HepG2 (cell line): ENCODE measurements around the gene MACROD2. TPM values are rescaled to one million over a fixed set of nuclear protein-coding genes. Genes with fewer than 3 reads are reported as not detected.

Experiments used
- ATAC-seq: fragments of 200-7000 bp; cut with Tn5 transposase; 3 replicates; pipeline ENCODE4 v1.9.1; 2020; ENCODE audit warnings: mild to moderate bottlenecking, moderate library complexity
- BruUV-seq: library from RNA; stranded (reverse); fragments of 400-500 nt; replicated peaks from 2 replicates; lab custom pipeline; 2021; lab: Mats Ljungman, UMichigan
- CTCF ChIA-PET: fragments of 300-600 bp; formaldehyde crosslinking; extraction: SDS; loops from one replicate; lab custom pipeline; 2021; ENCODE audit warnings: low total read pairs, inconsistent platforms, low intra/inter-chr PET ratio; lab: Yijun Ruan, JAX
- POLR2A ChIA-PET: fragments of 350-600 bp; sonication (Branson Sonifier 250); formaldehyde crosslinking; loops from one replicate; lab custom pipeline; 2020; ENCODE audit warnings: antibody characterized with exemption, inconsistent platforms; lab: Yijun Ruan, JAX
- DNase-seq: peaks from one replicate; pipeline ENCODE4 v3.0.0-alpha.2; 2015; ENCODE audit warnings: low spot score
- FAIRE-seq: peaks from 3 replicates; lab custom pipeline; 2011; peaks lifted over from hg19 to GRCh38; lab: Jason Lieb, UNC
- H2AFZ ChIP-seq: one replicate; pipeline ENCODE4 v1.6.1; 2011; ENCODE audit warnings: low read length, inconsistent platforms
- H3K27ac ChIP-seq: fragments of 300-600 bp; 3 replicates; pipeline ENCODE4 v1.8.0; 2011; ENCODE audit warnings: mixed run types, mild to moderate bottlenecking, mixed read lengths, low read length, inconsistent platforms; ENCODE audit not compliant: insufficient read depth; ENCODE audit errors: extremely low read length
- H3K27me3 ChIP-seq, 2 experiments: fragments of 200-600 bp in 1 of 2; 2 replicates in 1 of 2; 3 replicates in 1 of 2; pipeline versions ENCODE4 v1.6.0 to v1.8.0; 2011; ENCODE audit warnings: low read length in 2 of 2, mild to moderate bottlenecking in 2 of 2, moderate library complexity in 2 of 2, inconsistent platforms in 1 of 2; ENCODE audit not compliant: insufficient read depth in 2 of 2, control insufficient read depth in 1 of 2
- H3K36me3 ChIP-seq, 2 experiments: fragments of 200-600 bp in 1 of 2; replicated peaks in 1 of 2; 2 replicates in 1 of 2; 3 replicates in 1 of 2; pipeline versions ENCODE4 v1.5.1 to v1.8.0; 2011; ENCODE audit warnings: low read length in 2 of 2, inconsistent platforms in 1 of 2; ENCODE audit not compliant: insufficient read depth in 2 of 2, control insufficient read depth in 1 of 2
- H3K4me1 ChIP-seq: 2 replicates; pipeline ENCODE4 v1.5.1; 2012; ENCODE audit warnings: low read length, inconsistent platforms; ENCODE audit not compliant: insufficient read depth
- H3K4me2 ChIP-seq: 2 replicates; pipeline ENCODE4 v1.6.0; 2011; ENCODE audit warnings: low read depth, low read length, inconsistent platforms
- H3K4me3 ChIP-seq, 3 experiments: fragments of 200-600 bp in 1 of 3; sonication (generic), shearing (Covaris generic) in 1 of 3; replicated peaks in 1 of 3; 2 replicates each; pipeline ENCODE4 v1.5.1; 2011 to 2016; ENCODE audit warnings: low read length in 3 of 3, inconsistent platforms in 2 of 3, low read depth in 2 of 3, mild to moderate bottlenecking in 2 of 3, control low read depth in 1 of 3, mixed read lengths in 1 of 3; ENCODE audit not compliant: insufficient read depth in 1 of 3
- H3K79me2 ChIP-seq: one replicate; pipeline ENCODE4 v1.6.1; 2011; ENCODE audit warnings: low read length, inconsistent platforms; ENCODE audit not compliant: insufficient read depth
- H3K9ac ChIP-seq: 2 replicates; pipeline ENCODE4 v1.6.0; 2011; ENCODE audit warnings: mild to moderate bottlenecking, low read depth, low read length, inconsistent platforms; ENCODE audit not compliant: insufficient read depth
- H3K9me3 ChIP-seq: 2 replicates; pipeline ENCODE4 v1.5.1; 2012; ENCODE audit warnings: mild to moderate bottlenecking, low read length
- H4K20me1 ChIP-seq: 2 replicates; pipeline ENCODE4 v1.6.0; 2011; ENCODE audit warnings: inconsistent platforms, mild to moderate bottlenecking, low read length, moderate library complexity; ENCODE audit not compliant: insufficient read depth
- EEA1 ChIP-seq: sonication (generic); formaldehyde crosslinking; IDR thresholded peaks from 2 replicates; pipeline ENCODE4 v1.5.1; 2020; ENCODE audit warnings: mild to moderate bottlenecking, missing genetic modification reagents, borderline replicate concordance
- ETV5 ChIP-seq: IDR thresholded peaks from 2 replicates; pipeline ENCODE4 v1.6.1; 2018; ENCODE audit warnings: missing biosample characterization, missing genetic modification reagents, inconsistent platforms, borderline replicate concordance
- EZH2 ChIP-seq: conservative IDR thresholded peaks from 2 replicates; pipeline ENCODE4 v1.6.1; 2012; ENCODE audit warnings: mild to moderate bottlenecking, low read depth, low read length, moderate library complexity
- SOX6 ChIP-seq, 2 experiments: fragments of 450-650 bp in 1 of 2; sonication (generic) in 1 of 2; formaldehyde crosslinking in 1 of 2; IDR thresholded peaks; 2 replicates each; pipeline versions ENCODE4 v1.4.0 to v1.6.1; 2017 to 2020; ENCODE audit warnings: antibody characterized with exemption in 1 of 2, mild to moderate bottlenecking in 1 of 2, missing genetic modification reagents in 1 of 2
- TCF7 ChIP-seq: sonication (generic); IDR thresholded peaks from 2 replicates; pipeline ENCODE4 v1.6.1; 2016; ENCODE audit warnings: antibody characterized with exemption, low read depth
- YEATS2 ChIP-seq: sonication (generic); formaldehyde crosslinking; IDR thresholded peaks from 2 replicates; pipeline ENCODE4 v1.4.0; 2020; ENCODE audit warnings: missing genetic modification reagents, borderline replicate concordance
- ZHX2 ChIP-seq, 2 experiments: sonication (generic) in 1 of 2; formaldehyde crosslinking in 1 of 2; IDR thresholded peaks; 2 replicates each; pipeline versions ENCODE4 v1.6.1 to v1.9.0; 2014 to 2022; ENCODE audit warnings: antibody characterized with exemption in 1 of 2, borderline replicate concordance in 1 of 2, inconsistent platforms in 1 of 2, low read depth in 1 of 2, missing genetic modification reagents in 1 of 2
- WGBS: methylation state at CpG from one replicate; pipeline ENCODE4 v1.1.6; 2017; ENCODE audit warnings: low lambda C conversion rate; 5-methylcytosine and 5-hydroxymethylcytosine counted together
- in situ Hi-C: cut with HindIII; loops from 2 replicates; pipeline ENCODE4 v1.10.0; 2017; ENCODE audit warnings: low pct_unique_long_range_greater_than_20kb; ENCODE audit not compliant: extremely low pct_ligation_motif_present
- intact Hi-C: fragments of 100-400 bp; cut with micrococcal nuclease; formaldehyde crosslinking; loops from one replicate; pipeline ENCODE4 v1.10.0; 2022; ENCODE audit not compliant: unreplicated experiment
- polyA plus RNA-seq, 8 experiments: library from polyadenylated mRNA; depleted of rRNA in 3 of 8; stranded (reverse) in 7 of 8; unstranded in 1 of 8; fragments of >200 nt; fragmentation: Illumina TruSeq in 4 of 8; extraction: Trizol in 4 of 8; gene quantifications; 2 replicates each; pipeline versions ENCODE4 v1.2.1 to v1.2.3, GENCODE V29; 2011 to 2016; ENCODE audit warnings: low read depth in 4 of 8, missing spikeins in 1 of 8, mixed read lengths in 1 of 8; ENCODE audit not compliant: insufficient read depth in 1 of 8
- total RNA-seq, 5 experiments: library from RNA; depleted of rRNA; stranded (reverse); fragments of >200 nt; fragmentation: Illumina TruSeq; extraction: Trizol; gene quantifications; 2 replicates each; pipeline ENCODE4 v1.2.3, GENCODE V29; 2016; ENCODE audit warnings: low read depth in 1 of 5

The MACROD2 gene
- total and polyA plus RNA-seq, 2 of the 13 experiments (the other 11 are each of a cell fraction or from before 2014, with no cell fraction given): 0.13 to 0.51 TPM

GRCh38 chr20:15596220-15596890, 1601.0 kb downstream of the MACROD2 start:
- FAIRE-seq: no peak
- WGBS: 0% methylated on average over 3 of the region's 3 CpGs
- Histone ChIP-seq H3K36me3 (no peaks in the 10 kb centered on the region), H3K4me1 (no peaks in the 10 kb centered on the region), H2AFZ (no peak overlapping the region), H4K20me1 (no peaks in the 10 kb centered on the region), H3K4me3 (no peak overlapping the region), H3K27me3 (no peaks in the 10 kb centered on the region), H3K9me3 (peaks cover 84% of the 10 kb centered on the region), H3K79me2 (no peaks in the 10 kb centered on the region), H3K4me2 (no peak overlapping the region), H3K27ac (no peak overlapping the region), H3K9ac (no peak overlapping the region)
- ChIA-PET CTCF (no interaction called here), POLR2A (no interaction called here)
- intact Hi-C loops (no loop called here), in situ Hi-C loops (no loop called here)
- BruUV-seq: no TSS peak
- ATAC-seq: no peak
- DNase-seq: no peak
- TF ChIP-seq EZH2 (no peak), ETV5 (CRISPR knock-in tag) (no peak), ZHX2 (IDR thresholded peaks at IDR 0.05; ENCODE audit: low read depth) (no peak), ZHX2 (CRISPR knock-in tag; IDR thresholded peaks at IDR 0.05; ENCODE audit: borderline replicate concordance) (no peak), YEATS2 (CRISPR knock-in tag) (no peak), SOX6 (IDR thresholded peaks at IDR 0.05) (no peak), SOX6 (CRISPR knock-in tag; IDR thresholded peaks at IDR 0.05) (no peak), TCF7 (no peak), EEA1 (no peak)
